Measurements from ENCODE around the gene SSC5D.

The SSC5D gene

DNA sequence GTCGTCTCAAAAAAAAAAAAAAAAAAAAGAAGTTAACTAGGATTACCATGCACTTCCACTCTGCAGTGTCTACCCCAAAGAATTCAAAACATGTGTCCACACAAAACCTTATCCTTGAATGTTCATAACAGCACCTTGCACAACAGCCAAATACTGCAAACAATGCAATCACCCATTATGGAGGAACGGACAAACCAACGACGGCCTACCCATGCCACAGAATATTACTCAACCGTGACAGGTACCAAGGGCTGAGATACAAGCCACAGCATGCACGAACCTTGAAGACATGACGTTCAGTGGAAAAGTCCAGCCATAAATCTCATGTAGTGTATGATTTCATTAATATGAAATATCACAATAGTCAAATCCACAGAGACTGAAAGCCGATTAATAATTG lies 42.2 kb upstream of the SSC5D start:
- no peak for TF ChIP-seq SIN3A (IDR thresholded peaks at IDR 0.05; ENCODE audit: borderline replicate concordance, insufficient read depth, low read length)
- no peak for TF ChIP-seq POLR2AphosphoS5 (IDR thresholded peaks at IDR 0.05; ENCODE audit: low read depth, low read length)
- no peak for TF ChIP-seq TAF1 (IDR thresholded peaks at IDR 0.05; ENCODE audit: borderline replicate concordance, insufficient read depth, low read length)
- no peak for TF ChIP-seq FOXP2 (optimal IDR thresholded peaks at IDR 0.05; ENCODE audit: borderline replicate concordance, extremely low read depth, extremely low read length, insufficient read depth)
- TF ChIP-seq REST (IDR thresholded peaks at IDR 0.05; ENCODE audit: insufficient read depth in 1 of 2, low read depth in 2 of 2, low read length in 2 of 2): no peak

DNA sequence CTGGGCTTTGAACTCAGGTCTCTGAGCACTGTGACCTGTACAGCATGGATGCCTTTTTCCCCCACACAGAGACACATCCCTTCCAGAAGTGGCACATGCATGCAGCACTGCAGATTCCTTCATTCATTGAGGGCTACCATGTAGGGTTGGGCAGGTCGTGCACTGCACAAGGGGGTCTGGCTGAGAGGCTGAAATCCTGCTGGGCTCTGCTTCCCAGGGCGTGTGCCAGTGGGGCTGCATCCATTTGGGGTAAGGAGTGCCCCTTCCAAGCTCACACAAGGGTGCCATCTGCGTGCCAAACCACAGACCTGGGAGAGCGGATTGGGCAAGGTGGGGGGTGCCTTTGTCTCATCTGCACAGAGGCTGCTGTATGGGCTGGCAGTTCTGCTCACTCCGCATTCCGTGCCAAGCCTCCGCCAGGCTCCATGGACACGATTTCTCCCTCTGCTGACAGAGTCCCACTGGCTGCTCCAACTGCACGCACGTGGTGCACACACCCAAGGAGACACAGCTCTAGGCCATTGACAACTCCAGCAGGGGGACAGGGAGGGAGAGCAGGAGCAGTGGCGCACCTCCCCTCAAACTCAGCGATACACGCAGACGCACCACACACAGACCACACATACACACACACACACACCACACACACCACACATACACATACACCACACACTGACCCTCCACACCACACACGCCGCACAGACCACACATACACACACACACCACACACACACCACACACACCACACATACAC lies 40.6 kb upstream of the SSC5D start:
- TF ChIP-seq REST (IDR thresholded peaks at IDR 0.05; ENCODE audit: insufficient read depth in 1 of 2, low read depth in 2 of 2, low read length in 2 of 2): no peak
- TF ChIP-seq TAF1 (IDR thresholded peaks at IDR 0.05; ENCODE audit: borderline replicate concordance, insufficient read depth, low read length): no peak
- TF ChIP-seq SIN3A (IDR thresholded peaks at IDR 0.05; ENCODE audit: borderline replicate concordance, insufficient read depth, low read length): no peak
- TF ChIP-seq POLR2AphosphoS5 (IDR thresholded peaks at IDR 0.05; ENCODE audit: low read depth, low read length): no peak
- no peak for TF ChIP-seq FOXP2 (optimal IDR thresholded peaks at IDR 0.05; ENCODE audit: borderline replicate concordance, extremely low read depth, extremely low read length, insufficient read depth)

GRCh38 chr19:55449469-55449868 lies 38.8 kb upstream of the SSC5D start:
- no peak for TF ChIP-seq FOXP2 (optimal IDR thresholded peaks at IDR 0.05; ENCODE audit: borderline replicate concordance, extremely low read depth, extremely low read length, insufficient read depth)
- TF ChIP-seq SIN3A (IDR thresholded peaks at IDR 0.05; ENCODE audit: borderline replicate concordance, insufficient read depth, low read length): no peak
- TF ChIP-seq REST (IDR thresholded peaks at IDR 0.05; ENCODE audit: insufficient read depth in 1 of 2, low read depth in 2 of 2, low read length in 2 of 2): no peak
- TF ChIP-seq TAF1 (IDR thresholded peaks at IDR 0.05; ENCODE audit: borderline replicate concordance, insufficient read depth, low read length): no peak
- no peak for TF ChIP-seq POLR2AphosphoS5 (IDR thresholded peaks at IDR 0.05; ENCODE audit: low read depth, low read length)

DNA sequence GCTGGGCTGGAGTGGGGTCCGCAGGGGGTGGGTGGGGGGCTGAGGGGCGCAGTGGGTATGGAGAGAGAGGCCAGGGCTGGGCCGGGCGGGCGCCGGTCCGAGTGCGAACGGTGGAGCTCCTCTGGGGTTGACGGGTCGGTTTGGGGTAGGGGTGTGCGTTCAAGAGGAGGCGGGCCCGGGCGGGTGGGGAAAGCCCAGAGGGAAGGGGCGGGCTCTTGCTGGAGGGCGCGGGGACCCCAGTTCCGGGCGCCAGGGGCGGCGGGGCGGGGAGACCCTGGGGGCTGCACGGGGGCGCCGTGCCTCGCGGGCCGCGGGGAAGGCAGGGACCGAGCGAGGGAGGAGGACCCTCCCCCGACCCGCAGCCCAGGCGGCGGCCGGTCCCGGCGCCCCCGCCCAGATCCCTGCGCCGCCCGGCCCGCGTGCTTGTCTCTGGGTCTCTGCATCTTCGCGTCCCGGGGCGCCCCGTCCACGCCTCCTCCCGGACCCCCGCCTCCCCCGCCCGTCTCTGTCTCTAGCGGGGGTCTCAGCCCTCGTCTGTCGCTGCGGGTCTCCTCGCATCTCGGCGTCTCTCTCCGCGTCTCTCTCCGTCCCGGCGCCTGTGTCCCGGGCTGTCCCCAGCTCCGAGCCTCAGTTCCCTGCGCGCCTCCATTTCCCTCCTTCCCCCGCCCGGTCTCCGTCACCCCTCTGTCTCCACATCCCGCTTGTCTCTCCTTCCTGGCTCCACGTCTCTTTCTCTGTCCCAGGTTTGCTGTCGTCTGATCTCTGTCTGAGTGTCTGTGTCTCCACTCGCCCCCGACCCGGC lies 36.9 kb upstream of the SSC5D start:
- TF ChIP-seq POLR2AphosphoS5 (IDR thresholded peaks at IDR 0.05; ENCODE audit: low read depth, low read length): no peak
- TF ChIP-seq REST (IDR thresholded peaks at IDR 0.05; ENCODE audit: insufficient read depth in 1 of 2, low read depth in 2 of 2, low read length in 2 of 2): no peak
- TF ChIP-seq FOXP2 (optimal IDR thresholded peaks at IDR 0.05; ENCODE audit: borderline replicate concordance, extremely low read depth, extremely low read length, insufficient read depth): no peak
- TF ChIP-seq SIN3A (IDR thresholded peaks at IDR 0.05; ENCODE audit: borderline replicate concordance, insufficient read depth, low read length): no peak
- no peak for TF ChIP-seq TAF1 (IDR thresholded peaks at IDR 0.05; ENCODE audit: borderline replicate concordance, insufficient read depth, low read length)

All from PFSK-1 (cell line).